Ovary (tissue), 9 donors: ENCODE results near the gene CSTB. TPM values are rescaled to one million over a fixed set of nuclear protein-coding genes. Genes with fewer than 3 reads are reported as not detected.

Source experiments
- DNase-seq, 5 donors: peaks; one replicate each; pipeline ENCODE4 v3.0.0-alpha.2; 2019 to 2020
- H3K27ac ChIP-seq, 2 donors: fragments of 200-600 bp; one replicate each; pipeline versions ENCODE4 v1.5.1 to v1.8.0; 2019 to 2022
- H3K27me3 ChIP-seq: fragments of 200-600 bp; one replicate; pipeline ENCODE4 v1.8.0; 2022
- H3K36me3 ChIP-seq: fragments of 200-600 bp; sonication (generic); one replicate; pipeline ENCODE4 v1.5.1; 2019
- H3K4me1 ChIP-seq: one replicate; pipeline ENCODE4 v1.8.1; 2013; ENCODE audit warnings: mild to moderate bottlenecking, moderate library complexity; ENCODE audit not compliant: insufficient read depth
- H3K4me3 ChIP-seq: fragments of 200-600 bp; sonication (generic); one replicate; pipeline ENCODE4 v1.5.1; 2017
- H3K9me3 ChIP-seq, 2 donors: fragments of 200-600 bp in 1 of 2; sonication (generic) in 1 of 2; one replicate each; pipeline versions ENCODE4 v1.5.1 to v1.8.1; 2013 to 2019; ENCODE audit warnings: mild to moderate bottlenecking in 1 of 2, moderate library complexity in 1 of 2
- EP300 ChIP-seq: sonication (generic); formaldehyde crosslinking; IDR thresholded peaks from one replicate; pipeline ENCODE4 v1.6.1; 2017; ENCODE audit warnings: antibody characterized with exemption
- POLR2A ChIP-seq: fragments of 450-650 bp; IDR thresholded peaks from one replicate; pipeline ENCODE4 v1.6.1; 2017; ENCODE audit warnings: antibody characterized with exemption, mild to moderate bottlenecking, moderate library complexity
- WGBS, 3 donors: extraction: QIAGEN DNeasy Blood & Tissue Kit in 1 of 3; methylation state at CpG; one replicate each; pipeline versions ENCODE4 v1.1.5 to v1.1.7; 2013 to 2017; 5-methylcytosine and 5-hydroxymethylcytosine counted together
- intact Hi-C, 4 donors: fragments of 100-400 bp; cut with DNase I; formaldehyde crosslinking; loops; one replicate each; pipeline versions ENCODE4 v1.11.0 to v1.15.1; 2022 to 2023
- polyA plus RNA-seq, 2 donors: library from polyadenylated mRNA; stranded (reverse); fragments of 200-250 nt in 1 of 2; fragments of 350-450 nt in 1 of 2; fragmentation: Illumina TruSeq in 1 of 2; extraction: RNeasy Lipid Tissue Mini Kit (QIAGEN cat#74804) in 1 of 2; gene quantifications; one replicate each; pipeline ENCODE4 v1.2.3, GENCODE V29; 2013 to 2014
- total RNA-seq, 7 donors: library from RNA; depleted of rRNA in 2 of 7; stranded (reverse); fragments of >200 nt in 2 of 7; fragmentation: NEBNext Ultra II Directional in 3 of 7; extraction: Animal tissue kit (Norgen Biotek cat#: 25700) in 3 of 7; gene quantifications; one replicate each; pipeline versions ENCODE4 v1.1.0 to v1.2.4, GENCODE V29; 2016 to 2023
- TF ChIP-seq, protein P1 (sequence below), 3 donors: fragments of 450-650 bp in 2 of 3; fragments of 200-600 bp in 1 of 3; IDR thresholded peaks; one replicate each; pipeline versions ENCODE4 v1.5.1 to v1.8.0; 2016 to 2022; ENCODE audit warnings: antibody characterized with exemption in 3 of 3, mild to moderate bottlenecking in 1 of 3
- donor health status: DM: no; HTN: no; CAD: no; lungs with moderate emphysema.
- donor health status: DM: no; HTN: no; CAD: no.
- donor health status: Bipolar disorder and iron deficiency.
- donor health status: DM: yes; HTN: yes; CAD: no.
- donor health status: DM: no; HTN: no; CAD: no.
- donor health status: DM: yes; HTN: yes; CAD: no.

CSTB gene
- total and polyA plus RNA-seq, 9 donors, result 7.2 to 81.8 (median 37.4) TPM

- Histone ChIP-seq H3K27me3 (no peaks in the 10 kb centered on the region), H3K4me3 (no peak overlapping the region), H3K36me3 (no peaks in the 10 kb centered on the region), H3K9me3 (no peaks in the 10 kb centered on the region), H3K4me1 (no peaks in the 10 kb centered on the region), H3K27ac (no peak overlapping the region)
- intact Hi-C loops, result loop anchor here in 1 of 4 donors (10.0 kb wide), 1 partner anchor 47 kb away; the partner anchor contains the start of gene RRP1
- WGBS, 3 donors, result 88 to 91% (median 90%) methylated on average over 24 to 35 of the region's 35 CpGs
- TF ChIP-seq, protein P1, sequence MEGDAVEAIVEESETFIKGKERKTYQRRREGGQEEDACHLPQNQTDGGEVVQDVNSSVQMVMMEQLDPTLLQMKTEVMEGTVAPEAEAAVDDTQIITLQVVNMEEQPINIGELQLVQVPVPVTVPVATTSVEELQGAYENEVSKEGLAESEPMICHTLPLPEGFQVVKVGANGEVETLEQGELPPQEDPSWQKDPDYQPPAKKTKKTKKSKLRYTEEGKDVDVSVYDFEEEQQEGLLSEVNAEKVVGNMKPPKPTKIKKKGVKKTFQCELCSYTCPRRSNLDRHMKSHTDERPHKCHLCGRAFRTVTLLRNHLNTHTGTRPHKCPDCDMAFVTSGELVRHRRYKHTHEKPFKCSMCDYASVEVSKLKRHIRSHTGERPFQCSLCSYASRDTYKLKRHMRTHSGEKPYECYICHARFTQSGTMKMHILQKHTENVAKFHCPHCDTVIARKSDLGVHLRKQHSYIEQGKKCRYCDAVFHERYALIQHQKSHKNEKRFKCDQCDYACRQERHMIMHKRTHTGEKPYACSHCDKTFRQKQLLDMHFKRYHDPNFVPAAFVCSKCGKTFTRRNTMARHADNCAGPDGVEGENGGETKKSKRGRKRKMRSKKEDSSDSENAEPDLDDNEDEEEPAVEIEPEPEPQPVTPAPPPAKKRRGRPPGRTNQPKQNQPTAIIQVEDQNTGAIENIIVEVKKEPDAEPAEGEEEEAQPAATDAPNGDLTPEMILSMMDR (IDR thresholded peaks at IDR 0.05), result no peak
- no peak for TF ChIP-seq EP300
- no peak for TF ChIP-seq POLR2A
- no peak for DNase-seq
Measured at GRCh38 chr21:43737158-43737950, 38.8 kb downstream of the CSTB start.

GRCh38 chr21:43736224-43736883 is 39.8 kb downstream of the CSTB start:
- Histone ChIP-seq H3K27me3 (no peaks in the 10 kb centered on the region), H3K9me3 (no peaks in the 10 kb centered on the region), H3K4me3 (no peak overlapping the region), H3K27ac (no peak overlapping the region), H3K4me1 (no peaks in the 10 kb centered on the region), H3K36me3 (no peaks in the 10 kb centered on the region)
- no peak for DNase-seq
- intact Hi-C loops, result loop anchor here in 1 of 4 donors (10.0 kb wide), 1 partner anchor 48 kb away; the partner anchor contains the start of gene RRP1
- TF ChIP-seq EP300 (no peak), POLR2A (no peak)
- TF ChIP-seq, protein P1 (IDR thresholded peaks at IDR 0.05), result no peak
- 88 to 94% (median 88%) methylated on average over 25 of the region's 25 CpGs for WGBS, 3 donors

- intact Hi-C loops, result loop anchor here in 1 of 4 donors (10.0 kb wide), 1 partner anchor 49 kb away; the partner anchor contains the start of gene RRP1
- peak in 1 of 5 donors; percentile 22 for DNase-seq
Measured at GRCh38 chr21:43735236-43736091, 40.6 kb downstream of the CSTB start.

More at GRCh38 chr21:43735236-43736091, 40.6 kb downstream of the CSTB start:
- Histone ChIP-seq H3K36me3 (no peaks in the 10 kb centered on the region), H3K4me1 (no peaks in the 10 kb centered on the region), H3K27ac (no peak overlapping the region), H3K4me3 (no peak overlapping the region), H3K27me3 (no peaks in the 10 kb centered on the region), H3K9me3 (no peaks in the 10 kb centered on the region)
- TF ChIP-seq POLR2A (no peak), EP300 (no peak)
- TF ChIP-seq, protein P1 (IDR thresholded peaks at IDR 0.05), result no peak
- WGBS, 3 donors, result 68 to 81% (median 74%) methylated on average over 20 to 22 of the region's 22 CpGs
